HEK293 (cell line): Measurements from ENCODE around the gene MYBPH.

Experiments used
- KLF1 ChIP-seq: fragments of 450-650 bp; formaldehyde crosslinking; IDR thresholded peaks from 2 replicates; pipeline ENCODE4 v1.5.1; 2016; ENCODE audit warnings: missing biosample characterization, missing genetic modification characterization
- ZBTB21 ChIP-seq: fragments of 450-650 bp; formaldehyde crosslinking; IDR thresholded peaks from 2 replicates; pipeline ENCODE4 v1.5.1; 2017; ENCODE audit warnings: missing biosample characterization, missing genetic modification characterization
- ZNF184 ChIP-seq: fragments of 450-650 bp; IDR thresholded peaks from 2 replicates; pipeline ENCODE4 v1.5.1; 2018; ENCODE audit warnings: missing biosample characterization, mild to moderate bottlenecking, missing genetic modification characterization
- ZNF335 ChIP-seq: fragments of 450-650 bp; formaldehyde crosslinking; conservative IDR thresholded peaks from 2 replicates; pipeline ENCODE4 v1.5.1; 2016; ENCODE audit warnings: missing biosample characterization, missing genetic modification characterization
- ZNF37A ChIP-seq: fragments of 450-650 bp; IDR thresholded peaks from 2 replicates; pipeline ENCODE4 v1.5.1; 2018; ENCODE audit warnings: missing biosample characterization, missing genetic modification characterization
- ZNF530 ChIP-seq: fragments of 450-650 bp; formaldehyde crosslinking; IDR thresholded peaks from 2 replicates; pipeline ENCODE4 v1.5.1; 2016; ENCODE audit warnings: low read depth, missing biosample characterization, missing genetic modification characterization
- ZNF626 ChIP-seq: fragments of 450-650 bp; sonication (Bioruptor Pico); formaldehyde crosslinking; IDR thresholded peaks from 2 replicates; pipeline ENCODE4 v1.5.1; 2018; ENCODE audit warnings: missing biosample characterization, missing genetic modification characterization, inconsistent platforms
- TF ChIP-seq, protein P1 (sequence below): fragments of 450-650 bp; formaldehyde crosslinking; IDR thresholded peaks from 2 replicates; pipeline ENCODE4 v1.5.1; 2016; ENCODE audit warnings: missing biosample characterization, missing genetic modification characterization
- TF ChIP-seq, protein P2 (sequence below): fragments of 450-650 bp; formaldehyde crosslinking; IDR thresholded peaks from 2 replicates; pipeline ENCODE4 v1.5.1; 2016; ENCODE audit warnings: missing biosample characterization, missing genetic modification characterization, low read depth
- TF ChIP-seq, protein P3 (sequence below): fragments of 450-650 bp; formaldehyde crosslinking; IDR thresholded peaks from 2 replicates; pipeline ENCODE4 v1.5.1; 2016; ENCODE audit warnings: missing biosample characterization, missing genetic modification characterization

DNA sequence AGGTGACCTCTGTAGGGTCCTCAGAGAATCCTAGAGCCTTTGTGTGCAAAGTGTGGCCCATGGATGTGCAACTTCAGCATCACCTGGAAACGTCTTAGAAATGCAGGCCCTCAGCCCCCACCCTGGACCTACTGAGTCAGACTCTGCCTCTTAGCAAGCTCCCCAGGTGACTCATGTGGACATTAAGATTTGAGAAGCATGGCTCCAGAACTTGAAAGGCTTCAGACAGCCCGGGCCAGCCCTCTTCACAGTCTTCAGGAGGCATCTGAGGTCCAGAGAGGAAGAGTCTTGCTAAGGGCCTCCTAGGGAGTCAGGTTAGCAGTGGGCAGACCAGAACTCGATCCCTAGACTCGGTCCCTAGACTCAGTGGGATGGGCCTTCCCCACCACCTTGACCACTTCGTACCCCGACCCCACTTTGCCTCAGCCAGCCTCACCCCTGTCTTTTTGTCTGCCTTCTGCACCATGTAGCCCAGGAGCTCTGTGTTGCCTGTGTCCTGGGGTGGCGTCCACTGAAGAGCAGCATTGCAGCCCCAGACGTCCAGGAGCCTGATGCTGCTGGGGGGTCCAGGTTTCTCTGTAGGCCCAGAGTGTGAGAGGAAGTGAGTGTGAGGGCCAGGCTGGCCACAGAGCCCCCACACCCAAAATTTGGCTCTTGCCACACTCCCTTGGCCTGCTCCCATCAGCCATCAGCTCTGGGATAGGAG lies 4.8 kb downstream of the MYBPH start:
- TF ChIP-seq ZBTB21 (tag by site-specific recombination) (no peak), ZNF626 (tag by site-specific recombination) (no peak), ZNF530 (no peak), ZNF184 (no peak), ZNF37A (tag by site-specific recombination) (no peak), KLF1 (no peak), ZNF335 (no peak)
- TF ChIP-seq, protein P1, sequence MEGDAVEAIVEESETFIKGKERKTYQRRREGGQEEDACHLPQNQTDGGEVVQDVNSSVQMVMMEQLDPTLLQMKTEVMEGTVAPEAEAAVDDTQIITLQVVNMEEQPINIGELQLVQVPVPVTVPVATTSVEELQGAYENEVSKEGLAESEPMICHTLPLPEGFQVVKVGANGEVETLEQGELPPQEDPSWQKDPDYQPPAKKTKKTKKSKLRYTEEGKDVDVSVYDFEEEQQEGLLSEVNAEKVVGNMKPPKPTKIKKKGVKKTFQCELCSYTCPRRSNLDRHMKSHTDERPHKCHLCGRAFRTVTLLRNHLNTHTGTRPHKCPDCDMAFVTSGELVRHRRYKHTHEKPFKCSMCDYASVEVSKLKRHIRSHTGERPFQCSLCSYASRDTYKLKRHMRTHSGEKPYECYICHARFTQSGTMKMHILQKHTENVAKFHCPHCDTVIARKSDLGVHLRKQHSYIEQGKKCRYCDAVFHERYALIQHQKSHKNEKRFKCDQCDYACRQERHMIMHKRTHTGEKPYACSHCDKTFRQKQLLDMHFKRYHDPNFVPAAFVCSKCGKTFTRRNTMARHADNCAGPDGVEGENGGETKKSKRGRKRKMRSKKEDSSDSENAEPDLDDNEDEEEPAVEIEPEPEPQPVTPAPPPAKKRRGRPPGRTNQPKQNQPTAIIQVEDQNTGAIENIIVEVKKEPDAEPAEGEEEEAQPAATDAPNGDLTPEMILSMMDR (tag by site-specific recombination) = no peak
- TF ChIP-seq, protein P2, sequence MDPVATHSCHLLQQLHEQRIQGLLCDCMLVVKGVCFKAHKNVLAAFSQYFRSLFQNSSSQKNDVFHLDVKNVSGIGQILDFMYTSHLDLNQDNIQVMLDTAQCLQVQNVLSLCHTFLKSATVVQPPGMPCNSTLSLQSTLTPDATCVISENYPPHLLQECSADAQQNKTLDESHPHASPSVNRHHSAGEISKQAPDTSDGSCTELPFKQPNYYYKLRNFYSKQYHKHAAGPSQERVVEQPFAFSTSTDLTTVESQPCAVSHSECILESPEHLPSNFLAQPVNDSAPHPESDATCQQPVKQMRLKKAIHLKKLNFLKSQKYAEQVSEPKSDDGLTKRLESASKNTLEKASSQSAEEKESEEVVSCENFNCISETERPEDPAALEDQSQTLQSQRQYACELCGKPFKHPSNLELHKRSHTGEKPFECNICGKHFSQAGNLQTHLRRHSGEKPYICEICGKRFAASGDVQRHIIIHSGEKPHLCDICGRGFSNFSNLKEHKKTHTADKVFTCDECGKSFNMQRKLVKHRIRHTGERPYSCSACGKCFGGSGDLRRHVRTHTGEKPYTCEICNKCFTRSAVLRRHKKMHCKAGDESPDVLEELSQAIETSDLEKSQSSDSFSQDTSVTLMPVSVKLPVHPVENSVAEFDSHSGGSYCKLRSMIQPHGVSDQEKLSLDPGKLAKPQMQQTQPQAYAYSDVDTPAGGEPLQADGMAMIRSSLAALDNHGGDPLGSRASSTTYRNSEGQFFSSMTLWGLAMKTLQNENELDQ (tag by site-specific recombination) = no peak
- TF ChIP-seq, protein P3, sequence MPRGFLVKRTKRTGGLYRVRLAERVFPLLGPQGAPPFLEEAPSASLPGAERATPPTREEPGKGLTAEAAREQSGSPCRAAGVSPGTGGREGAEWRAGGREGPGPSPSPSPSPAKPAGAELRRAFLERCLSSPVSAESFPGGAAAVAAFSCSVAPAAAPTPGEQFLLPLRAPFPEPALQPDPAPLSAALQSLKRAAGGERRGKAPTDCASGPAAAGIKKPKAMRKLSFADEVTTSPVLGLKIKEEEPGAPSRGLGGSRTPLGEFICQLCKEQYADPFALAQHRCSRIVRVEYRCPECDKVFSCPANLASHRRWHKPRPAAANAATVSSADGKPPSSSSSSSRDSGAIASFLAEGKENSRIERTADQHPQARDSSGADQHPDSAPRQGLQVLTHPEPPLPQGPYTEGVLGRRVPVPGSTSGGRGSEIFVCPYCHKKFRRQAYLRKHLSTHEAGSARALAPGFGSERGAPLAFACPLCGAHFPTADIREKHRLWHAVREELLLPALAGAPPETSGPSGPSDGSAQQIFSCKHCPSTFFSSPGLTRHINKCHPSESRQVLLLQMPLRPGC (tag by site-specific recombination) = no peak
